Parathyroid adenoma (tissue), 2 donors: ENCODE results near the gene NVL.

Experiments used
- H2AFZ ChIP-seq: fragments of 300-600 bp; sonication (generic); one replicate; pipeline ENCODE4 v1.7.0; 2017; ENCODE audit warnings: antibody characterized with exemption, mild to moderate bottlenecking
- H3K27ac ChIP-seq: fragments of 300-600 bp; sonication (generic); one replicate; pipeline ENCODE4 v1.7.0; 2017
- H3K27me3 ChIP-seq: fragments of 300-600 bp; sonication (generic); one replicate; pipeline ENCODE4 v1.7.0; 2017; ENCODE audit warnings: low read length; ENCODE audit not compliant: control insufficient read depth, insufficient read depth
- H3K36me3 ChIP-seq: fragments of 300-600 bp; sonication (generic); one replicate; pipeline ENCODE4 v1.7.0; 2017; ENCODE audit warnings: low read length; ENCODE audit not compliant: control insufficient read depth, insufficient read depth
- H3K4me1 ChIP-seq: fragments of 300-600 bp; sonication (generic); one replicate; pipeline ENCODE4 v1.7.0; 2017; ENCODE audit warnings: control low read depth
- H3K4me2 ChIP-seq: fragments of 300-600 bp; sonication (generic); one replicate; pipeline ENCODE4 v1.7.0; 2017; ENCODE audit warnings: low read length
- H3K4me3 ChIP-seq: fragments of 300-600 bp; sonication (generic); one replicate; pipeline ENCODE4 v1.7.0; 2017; ENCODE audit warnings: low read depth, low read length
- H3K79me2 ChIP-seq: fragments of 300-600 bp; sonication (generic); one replicate; pipeline ENCODE4 v1.7.0; 2017; ENCODE audit warnings: control low read depth
- H3K9ac ChIP-seq: fragments of 300-600 bp; sonication (generic); one replicate; pipeline ENCODE4 v1.7.0; 2017; ENCODE audit warnings: mild to moderate bottlenecking
- H3K9me3 ChIP-seq: fragments of 300-600 bp; sonication (generic); one replicate; pipeline ENCODE4 v1.7.0; 2017; ENCODE audit warnings: low read length; ENCODE audit not compliant: control insufficient read depth
- TF ChIP-seq, protein P1 (sequence below): fragments of 300-600 bp; sonication (generic); IDR thresholded peaks from one replicate; pipeline ENCODE4 v1.7.0; 2017; ENCODE audit warnings: antibody characterized with exemption, mild to moderate bottlenecking
- donor health status: primary hyperparathyroidism.

Gene NVL

GRCh38 chr1:224373008-224373590 is 43.1 kb upstream of the NVL start:
- H3K27me3 ChIP-seq = no peaks in the 10 kb centered on the region
- TF ChIP-seq, protein P1, sequence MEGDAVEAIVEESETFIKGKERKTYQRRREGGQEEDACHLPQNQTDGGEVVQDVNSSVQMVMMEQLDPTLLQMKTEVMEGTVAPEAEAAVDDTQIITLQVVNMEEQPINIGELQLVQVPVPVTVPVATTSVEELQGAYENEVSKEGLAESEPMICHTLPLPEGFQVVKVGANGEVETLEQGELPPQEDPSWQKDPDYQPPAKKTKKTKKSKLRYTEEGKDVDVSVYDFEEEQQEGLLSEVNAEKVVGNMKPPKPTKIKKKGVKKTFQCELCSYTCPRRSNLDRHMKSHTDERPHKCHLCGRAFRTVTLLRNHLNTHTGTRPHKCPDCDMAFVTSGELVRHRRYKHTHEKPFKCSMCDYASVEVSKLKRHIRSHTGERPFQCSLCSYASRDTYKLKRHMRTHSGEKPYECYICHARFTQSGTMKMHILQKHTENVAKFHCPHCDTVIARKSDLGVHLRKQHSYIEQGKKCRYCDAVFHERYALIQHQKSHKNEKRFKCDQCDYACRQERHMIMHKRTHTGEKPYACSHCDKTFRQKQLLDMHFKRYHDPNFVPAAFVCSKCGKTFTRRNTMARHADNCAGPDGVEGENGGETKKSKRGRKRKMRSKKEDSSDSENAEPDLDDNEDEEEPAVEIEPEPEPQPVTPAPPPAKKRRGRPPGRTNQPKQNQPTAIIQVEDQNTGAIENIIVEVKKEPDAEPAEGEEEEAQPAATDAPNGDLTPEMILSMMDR = no peak
- no peaks in the 10 kb centered on the region for H3K36me3 ChIP-seq
- no peak overlapping the region for H3K9ac ChIP-seq
- H3K4me2 ChIP-seq = no peak overlapping the region
- no peaks in the 10 kb centered on the region for H3K9me3 ChIP-seq
- H3K4me1 ChIP-seq = no peaks in the 10 kb centered on the region
- no peak overlapping the region for H2AFZ ChIP-seq
- H3K4me3 ChIP-seq = no peak overlapping the region
- H3K79me2 ChIP-seq = no peaks in the 10 kb centered on the region
- H3K27ac ChIP-seq = no peak overlapping the region

GRCh38 chr1:224368409-224368808 is 38.4 kb upstream of the NVL start:
- H3K27me3 ChIP-seq = no peaks in the 10 kb centered on the region
- no peak overlapping the region for H3K9ac ChIP-seq
- H3K27ac ChIP-seq = no peak overlapping the region
- H3K4me2 ChIP-seq = no peak overlapping the region
- H2AFZ ChIP-seq = no peak overlapping the region
- no peaks in the 10 kb centered on the region for H3K9me3 ChIP-seq
- TF ChIP-seq, protein P1 = no peak
- H3K4me3 ChIP-seq = no peak overlapping the region
- no peaks in the 10 kb centered on the region for H3K4me1 ChIP-seq
- no peaks in the 10 kb centered on the region for H3K36me3 ChIP-seq
- H3K79me2 ChIP-seq = peaks cover 6% of the 10 kb centered on the region

DNA sequence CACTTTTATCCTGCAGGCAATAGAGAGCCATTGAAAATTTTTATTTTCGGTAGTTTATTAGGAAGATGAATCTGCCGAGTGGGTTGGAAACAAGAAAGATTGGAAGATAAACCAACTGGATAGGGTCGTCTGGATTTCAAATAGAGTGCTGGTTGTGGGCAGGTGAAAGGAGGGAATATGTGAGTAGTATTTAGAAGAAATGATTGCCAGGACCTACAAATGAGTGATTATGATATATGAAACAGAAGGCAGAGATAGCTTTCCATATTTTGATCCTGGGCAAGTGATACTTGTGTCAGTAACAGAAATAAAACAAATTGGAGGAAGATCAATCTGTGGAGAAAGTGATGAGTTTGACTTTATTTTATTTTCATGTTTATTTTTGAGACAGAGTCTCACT is 29.2 kb upstream of the NVL start:
- H3K36me3 ChIP-seq = no peaks in the 10 kb centered on the region
- TF ChIP-seq, protein P1 = no peak
- H3K27ac ChIP-seq = no peak overlapping the region
- H3K4me2 ChIP-seq = no peak overlapping the region
- peaks cover 12% of the 10 kb centered on the region for H3K79me2 ChIP-seq
- H3K27me3 ChIP-seq = no peaks in the 10 kb centered on the region
- no peaks in the 10 kb centered on the region for H3K4me1 ChIP-seq
- no peaks in the 10 kb centered on the region for H3K9me3 ChIP-seq
- H2AFZ ChIP-seq = no peak overlapping the region
- H3K9ac ChIP-seq = no peak overlapping the region
- H3K4me3 ChIP-seq = no peak overlapping the region

DNA sequence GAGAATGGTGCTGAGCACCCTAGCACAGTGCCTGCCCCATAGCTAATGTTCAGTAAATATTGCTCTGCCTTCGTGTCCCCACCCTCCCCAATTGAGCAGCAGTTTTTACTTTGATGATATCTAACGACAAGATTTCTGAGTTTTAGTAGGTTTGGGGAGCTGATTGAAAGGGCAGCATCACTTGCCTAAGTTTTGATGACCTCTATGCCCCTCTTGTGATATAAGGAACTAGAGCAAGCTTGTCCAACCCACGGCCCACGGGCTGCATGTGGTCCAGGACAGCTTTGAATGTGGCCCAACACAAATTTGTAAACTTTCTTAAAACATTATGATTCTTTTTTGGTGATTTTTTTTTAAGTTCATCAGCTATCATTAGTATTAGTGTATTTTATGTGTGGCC is 28.3 kb upstream of the NVL start:
- peak overlapping the region; percentile 78 for H3K4me3 ChIP-seq
- H3K36me3 ChIP-seq = no peaks in the 10 kb centered on the region

More for the DNA sequence above, 28.3 kb upstream of the NVL start:
- Histone ChIP-seq H3K79me2 (peaks cover 9% of the 10 kb centered on the region), H3K4me1 (no peaks in the 10 kb centered on the region), H3K27ac (no peak overlapping the region), H3K4me2 (no peak overlapping the region), H3K9ac (no peak overlapping the region), H3K27me3 (no peaks in the 10 kb centered on the region), H3K9me3 (no peaks in the 10 kb centered on the region), H2AFZ (no peak overlapping the region)
- TF ChIP-seq, protein P1 = no peak
